HepG2 (cell line): ENCODE data around the gene IL11RA.

ENCODE experiments used
- BRCA1 ChIP-seq: sonication (generic); formaldehyde crosslinking; IDR thresholded peaks from 2 replicates; pipeline ENCODE4 v1.4.0; 2020; ENCODE audit warnings: missing genetic modification reagents
- CEBPB ChIP-seq: IDR thresholded peaks from 2 replicates; pipeline ENCODE4 v1.6.1; 2011; ENCODE audit warnings: low read depth, low read length, improper control_type of control experiment, borderline replicate concordance
- EP300 ChIP-seq, 3 experiments: sonication (generic) in 1 of 3; formaldehyde crosslinking in 1 of 3; IDR thresholded peaks; 2 replicates each; pipeline versions ENCODE4 v1.5.1 to v1.6.1; 2011 to 2020; ENCODE audit warnings: low read depth in 2 of 3, low read length in 2 of 3, borderline replicate concordance in 1 of 3, improper control_type of control experiment in 1 of 3, mild to moderate bottlenecking in 1 of 3, missing genetic modification reagents in 1 of 3, moderate library complexity in 1 of 3
- HNF4A ChIP-seq: sonication (generic); formaldehyde crosslinking; IDR thresholded peaks from 2 replicates; pipeline ENCODE4 v1.4.0; 2020; ENCODE audit warnings: missing genetic modification reagents
- MBNL3 ChIP-seq: fragments of 250-450 bp; sonication (Bioruptor Pico); conservative IDR thresholded peaks from 2 replicates; pipeline ENCODE4 v1.8.0; 2022; ENCODE audit warnings: mild to moderate bottlenecking, inconsistent platforms
- ZBTB20 ChIP-seq: sonication (generic); formaldehyde crosslinking; IDR thresholded peaks from 2 replicates; pipeline ENCODE4 v1.8.1; 2023; ENCODE audit warnings: missing genetic modification reagents, low read depth, mild to moderate bottlenecking, borderline replicate concordance
- ZNF484 ChIP-seq: sonication (generic); formaldehyde crosslinking; IDR thresholded peaks from 2 replicates; pipeline ENCODE4 v1.5.1; 2020; ENCODE audit warnings: mild to moderate bottlenecking, low read depth, missing genetic modification reagents, borderline replicate concordance
- ZNF607 ChIP-seq: sonication (generic); formaldehyde crosslinking; IDR thresholded peaks from 2 replicates; pipeline ENCODE4 v1.5.1; 2020; ENCODE audit warnings: missing genetic modification reagents, mild to moderate bottlenecking, borderline replicate concordance
- TF ChIP-seq, protein P1 (sequence below): sonication (generic); formaldehyde crosslinking; IDR thresholded peaks from 2 replicates; pipeline ENCODE4 v1.5.0; 2020; ENCODE audit warnings: mild to moderate bottlenecking, missing genetic modification reagents, moderate library complexity
- TF ChIP-seq, protein P2 (sequence below): sonication (generic); formaldehyde crosslinking; IDR thresholded peaks from 2 replicates; pipeline ENCODE4 v1.4.0; 2020; ENCODE audit warnings: low read depth, mild to moderate bottlenecking, missing genetic modification reagents

- TF ChIP-seq, protein P1, sequence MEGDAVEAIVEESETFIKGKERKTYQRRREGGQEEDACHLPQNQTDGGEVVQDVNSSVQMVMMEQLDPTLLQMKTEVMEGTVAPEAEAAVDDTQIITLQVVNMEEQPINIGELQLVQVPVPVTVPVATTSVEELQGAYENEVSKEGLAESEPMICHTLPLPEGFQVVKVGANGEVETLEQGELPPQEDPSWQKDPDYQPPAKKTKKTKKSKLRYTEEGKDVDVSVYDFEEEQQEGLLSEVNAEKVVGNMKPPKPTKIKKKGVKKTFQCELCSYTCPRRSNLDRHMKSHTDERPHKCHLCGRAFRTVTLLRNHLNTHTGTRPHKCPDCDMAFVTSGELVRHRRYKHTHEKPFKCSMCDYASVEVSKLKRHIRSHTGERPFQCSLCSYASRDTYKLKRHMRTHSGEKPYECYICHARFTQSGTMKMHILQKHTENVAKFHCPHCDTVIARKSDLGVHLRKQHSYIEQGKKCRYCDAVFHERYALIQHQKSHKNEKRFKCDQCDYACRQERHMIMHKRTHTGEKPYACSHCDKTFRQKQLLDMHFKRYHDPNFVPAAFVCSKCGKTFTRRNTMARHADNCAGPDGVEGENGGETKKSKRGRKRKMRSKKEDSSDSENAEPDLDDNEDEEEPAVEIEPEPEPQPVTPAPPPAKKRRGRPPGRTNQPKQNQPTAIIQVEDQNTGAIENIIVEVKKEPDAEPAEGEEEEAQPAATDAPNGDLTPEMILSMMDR: no peak
- 0 out of 2 replicates have a peak, but pooled peaks have one; percentile 13 for TF ChIP-seq ZNF607 (CRISPR knock-in tag)
- no peak for TF ChIP-seq HNF4A (CRISPR knock-in tag)
- TF ChIP-seq MBNL3 (CRISPR knock-in tag): no peak
- TF ChIP-seq, protein P2, sequence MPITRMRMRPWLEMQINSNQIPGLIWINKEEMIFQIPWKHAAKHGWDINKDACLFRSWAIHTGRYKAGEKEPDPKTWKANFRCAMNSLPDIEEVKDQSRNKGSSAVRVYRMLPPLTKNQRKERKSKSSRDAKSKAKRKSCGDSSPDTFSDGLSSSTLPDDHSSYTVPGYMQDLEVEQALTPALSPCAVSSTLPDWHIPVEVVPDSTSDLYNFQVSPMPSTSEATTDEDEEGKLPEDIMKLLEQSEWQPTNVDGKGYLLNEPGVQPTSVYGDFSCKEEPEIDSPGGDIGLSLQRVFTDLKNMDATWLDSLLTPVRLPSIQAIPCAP (CRISPR knock-in tag): no peak
- no peak for TF ChIP-seq CEBPB
- TF ChIP-seq BRCA1 (CRISPR knock-in tag): no peak
- no peak for TF ChIP-seq ZBTB20 (CRISPR knock-in tag)
- TF ChIP-seq EP300 (IDR thresholded peaks at IDR 0.05; ENCODE audit: low read depth in 2 of 2, low read length in 2 of 2): no peak
- TF ChIP-seq EP300 (CRISPR knock-in tag; IDR thresholded peaks at IDR 0.05; ENCODE audit: borderline replicate concordance): no peak
- TF ChIP-seq ZNF484 (CRISPR knock-in tag): no peak
Observed at GRCh38 chr9:34651321-34651720, 664 bp upstream of the IL11RA start.
